Activated CD8-positive, alpha-beta memory T cell treated with anti-CD3 and anti-CD28 coated beads for 48 hours (primary cell): ENCODE measurements around the gene CLK3.
"Not testable (repeated sequence)": the region's sequence is repeated elsewhere in the genome, so short reads cannot be mapped to it uniquely, and the experiment has no call there.

ENCODE experiments used
- DNase-seq, 3 experiments: peaks; one replicate each; pipeline ENCODE4 v3.0.0-alpha.2; 2020; ENCODE audit warnings: low read depth in 2 of 3, low spot score in 2 of 3

The CLK3 gene

DNA sequence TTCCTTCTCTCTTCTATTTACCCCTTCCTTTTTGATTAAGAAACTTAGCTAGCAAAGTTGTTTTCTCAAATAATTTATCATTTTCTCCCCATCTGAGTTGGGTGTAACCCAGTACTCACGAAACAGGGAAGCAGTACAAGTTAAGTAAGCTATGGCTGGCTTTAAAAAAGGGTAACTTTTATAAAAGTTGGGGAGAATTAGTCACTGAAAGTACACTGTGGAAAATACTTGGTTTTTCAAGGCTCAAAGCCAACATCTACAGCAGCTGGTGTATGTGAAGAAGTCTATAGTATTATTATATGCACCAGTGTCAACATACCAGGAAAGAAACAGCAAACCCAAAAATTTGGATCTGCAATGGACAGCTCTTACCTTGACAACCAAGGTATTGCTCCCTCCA lies 25.5 kb downstream of the CLK3 start:
- no peak for DNase-seq

- no peak for DNase-seq
Observed at GRCh38 chr15:74642348-74642733, 26.7 kb downstream of the CLK3 start.

GRCh38 chr15:74642734-74643664 lies 27.4 kb downstream of the CLK3 start:
- no peak for DNase-seq

DNA sequence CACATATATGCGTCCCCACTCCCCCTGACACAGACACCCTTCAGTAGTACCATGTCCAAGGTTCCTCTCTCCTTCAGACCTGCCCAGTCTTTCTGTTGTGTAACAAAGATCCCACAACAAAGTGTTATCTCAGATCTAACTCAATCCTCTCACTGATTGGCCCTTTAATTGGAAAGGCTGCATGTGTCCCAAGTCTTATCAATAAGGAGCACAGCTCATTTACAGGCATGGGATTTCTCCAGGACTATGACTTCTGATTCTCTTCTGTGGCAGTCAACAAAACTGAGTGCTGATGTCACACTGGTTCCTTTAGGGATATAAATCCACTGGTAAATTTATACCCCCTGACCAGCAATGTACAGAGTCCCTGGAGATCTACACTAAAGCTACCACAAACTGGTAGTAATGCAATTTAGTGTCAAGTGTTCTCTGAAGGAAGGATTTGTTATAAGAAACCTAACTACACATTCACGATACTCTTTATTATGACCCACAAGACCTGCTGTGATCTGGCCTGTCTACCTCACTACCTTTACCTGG lies 28.1 kb downstream of the CLK3 start:
- no peak for DNase-seq

DNA sequence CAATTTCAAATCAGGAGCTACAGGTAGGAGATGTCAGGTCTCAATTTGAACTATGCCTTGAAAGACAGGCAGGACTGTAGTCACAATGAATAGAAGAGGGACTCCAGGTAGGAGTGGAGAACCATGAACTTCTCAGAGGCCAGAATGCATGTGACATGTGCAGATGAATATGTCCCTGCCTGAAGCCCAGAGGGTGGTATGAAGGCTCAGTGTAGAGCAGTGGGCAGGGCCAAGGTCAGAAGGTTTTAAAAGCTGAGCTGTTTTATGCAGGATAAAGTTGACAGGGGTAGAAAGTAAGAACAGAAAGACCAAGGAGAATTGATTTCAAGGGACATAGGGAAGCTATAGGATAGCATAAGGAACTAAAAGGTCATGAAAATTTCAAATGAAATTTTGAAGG lies 30.8 kb downstream of the CLK3 start:
- DNase-seq, result no peak

- no peak for DNase-seq
Observed at GRCh38 chr15:74648051-74648842, 32.6 kb downstream of the CLK3 start.

GRCh38 chr15:74651242-74651741 lies 35.7 kb downstream of the CLK3 start:
- DNase-seq, result no peak

- DNase-seq, result no peak
Observed at GRCh38 chr15:74653426-74654102, 37.9 kb downstream of the CLK3 start.

DNA sequence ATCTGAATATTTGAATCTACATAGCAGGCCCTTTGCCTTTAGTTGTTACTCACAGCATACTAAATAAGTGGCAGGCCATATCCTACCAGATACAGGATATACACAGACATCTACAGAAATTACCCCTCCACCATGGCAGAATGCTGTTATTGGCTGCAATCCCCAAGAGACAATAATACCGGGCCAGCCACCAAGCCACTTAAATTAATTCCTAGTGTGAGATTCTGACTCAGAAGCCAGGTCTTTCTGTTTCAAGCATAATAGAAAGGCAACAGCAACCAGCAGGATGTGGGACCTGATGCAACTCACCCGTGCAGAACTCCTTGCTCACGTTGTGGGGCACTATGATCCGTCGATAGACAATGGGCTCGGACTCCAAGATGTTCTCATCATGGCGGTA lies 39.8 kb downstream of the CLK3 start:
- DNase-seq, result no peak

DNA sequence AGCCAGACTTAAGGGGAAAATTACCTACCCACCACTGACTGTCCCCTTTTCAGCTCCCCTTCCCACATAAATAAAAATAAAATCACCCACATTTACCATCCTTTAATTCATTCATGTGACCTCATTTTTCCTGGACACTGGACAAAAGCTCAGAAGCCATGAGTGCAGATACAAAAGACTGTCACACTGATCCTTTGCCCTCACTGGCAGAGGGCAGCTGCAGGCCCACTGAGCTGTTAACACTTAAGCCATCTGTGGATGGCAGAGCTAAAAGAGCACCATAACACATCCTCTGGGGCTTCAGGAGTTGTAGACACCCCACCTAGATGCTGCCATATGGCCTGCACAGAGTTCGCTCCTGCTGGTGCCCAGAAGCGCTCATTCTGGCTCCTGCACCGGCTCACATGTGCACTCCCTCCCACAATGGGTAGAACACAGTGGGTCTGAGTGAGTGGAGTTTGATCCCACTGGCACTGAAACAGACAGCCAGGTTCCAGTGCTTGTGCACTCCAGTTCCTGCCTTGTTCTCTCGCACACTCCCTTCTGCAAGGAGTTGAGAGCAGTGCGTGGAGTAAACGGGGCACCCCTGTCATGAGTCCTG lies 41.4 kb downstream of the CLK3 start:
- DNase-seq, result no peak

DNA sequence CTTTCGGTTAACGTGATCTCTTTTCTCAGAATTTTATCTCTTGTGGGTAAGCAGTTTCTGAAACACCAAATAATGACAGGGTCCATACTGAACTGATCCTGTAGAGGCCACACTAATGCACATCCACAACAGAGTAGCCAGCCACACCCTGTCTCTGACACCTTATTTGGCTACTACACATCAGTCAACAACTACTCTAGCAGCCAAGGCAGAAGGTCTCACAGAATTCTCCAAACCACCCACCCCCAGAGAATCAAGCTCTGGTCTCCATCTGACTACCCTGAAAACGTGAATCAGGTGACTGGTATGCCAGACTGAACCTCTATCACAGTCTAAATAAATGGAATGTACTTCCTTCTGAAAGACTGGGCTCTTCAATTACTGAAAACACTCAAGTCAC lies 42.2 kb downstream of the CLK3 start:
- DNase-seq, result no peak

DNA sequence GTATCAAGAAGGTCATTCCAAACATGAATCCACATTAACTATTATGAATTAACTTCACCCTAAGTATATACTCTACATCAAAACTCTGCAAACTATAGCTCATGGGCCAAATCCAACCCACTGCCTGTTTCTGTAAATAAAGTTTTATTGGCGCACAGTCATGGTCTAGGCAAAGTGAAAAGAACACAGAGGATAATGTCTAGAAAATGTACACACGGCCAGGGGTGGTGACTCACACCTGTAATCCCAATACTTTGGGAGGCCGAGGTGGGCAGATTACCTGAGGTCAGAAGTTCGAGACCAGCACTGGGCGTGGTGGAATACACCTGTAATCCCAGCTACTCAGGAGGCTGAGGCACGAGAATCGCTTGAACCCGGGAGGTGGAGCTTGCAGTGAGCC lies 45.6 kb downstream of the CLK3 start:
- DNase-seq, result not testable (repeated sequence)

DNA sequence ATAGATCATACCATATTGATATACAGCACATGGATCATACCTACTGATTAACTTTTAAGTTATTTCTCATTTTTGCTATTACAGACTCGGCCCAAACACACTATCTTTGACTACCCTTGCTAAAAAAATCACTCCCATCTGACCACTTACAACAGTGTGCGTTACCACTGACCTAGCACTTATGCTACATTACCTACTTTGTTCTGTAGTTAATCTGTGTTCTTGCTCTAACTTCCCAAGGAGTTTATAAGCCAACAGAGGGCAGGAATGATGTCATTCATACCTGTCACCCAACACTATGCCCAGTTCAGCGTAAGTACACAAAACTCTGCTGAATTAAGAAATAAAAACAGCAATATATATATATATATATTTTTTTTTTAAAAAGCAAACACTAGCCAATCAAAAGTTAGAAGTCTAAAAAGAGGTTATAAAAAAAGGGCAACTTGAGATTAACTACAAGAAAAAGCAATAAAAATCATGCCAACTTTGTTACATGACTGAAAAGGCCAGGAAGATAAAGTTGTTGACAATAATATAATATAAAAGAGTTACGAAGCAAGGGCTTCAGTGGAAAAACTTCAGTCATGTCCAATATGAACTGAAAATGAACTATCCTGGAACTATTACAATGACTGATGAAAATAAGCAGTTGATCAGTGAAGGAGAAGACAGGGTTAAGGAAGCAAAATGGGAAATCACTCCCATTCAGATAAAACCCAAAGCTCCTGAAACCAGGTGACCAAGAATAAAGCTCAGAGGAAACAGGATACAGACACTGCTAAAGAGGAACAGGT lies 46.6 kb downstream of the CLK3 start:
- no peak for DNase-seq

GRCh38 chr15:74663303-74664027 lies 47.8 kb downstream of the CLK3 start:
- no peak for DNase-seq

GRCh38 chr15:74664028-74664616 lies 48.5 kb downstream of the CLK3 start:
- DNase-seq, result no peak

- DNase-seq, result no peak
Observed at GRCh38 chr15:74664670-74665069, 49.0 kb downstream of the CLK3 start.

DNA sequence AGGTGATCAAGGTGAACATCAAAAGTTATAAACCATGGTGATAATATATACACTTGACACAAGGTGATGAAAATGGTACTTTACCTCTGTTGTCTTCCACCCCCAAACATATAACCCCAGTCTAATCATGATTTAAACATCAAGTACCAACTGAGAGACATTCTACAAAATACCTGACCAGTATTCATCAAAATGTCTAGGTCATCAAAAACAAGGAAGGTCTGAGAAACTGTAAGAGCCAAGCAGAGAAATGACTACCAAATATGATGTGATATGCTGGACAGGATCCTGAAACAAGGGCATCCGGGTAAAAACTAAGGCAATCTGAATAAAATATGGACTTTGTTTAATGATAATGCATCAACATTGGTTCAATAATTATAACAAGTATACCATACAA lies 52.3 kb downstream of the CLK3 start:
- DNase-seq, result no peak

GRCh38 chr15:74669627-74670026 lies 54.0 kb downstream of the CLK3 start:
- no peak for DNase-seq

DNA sequence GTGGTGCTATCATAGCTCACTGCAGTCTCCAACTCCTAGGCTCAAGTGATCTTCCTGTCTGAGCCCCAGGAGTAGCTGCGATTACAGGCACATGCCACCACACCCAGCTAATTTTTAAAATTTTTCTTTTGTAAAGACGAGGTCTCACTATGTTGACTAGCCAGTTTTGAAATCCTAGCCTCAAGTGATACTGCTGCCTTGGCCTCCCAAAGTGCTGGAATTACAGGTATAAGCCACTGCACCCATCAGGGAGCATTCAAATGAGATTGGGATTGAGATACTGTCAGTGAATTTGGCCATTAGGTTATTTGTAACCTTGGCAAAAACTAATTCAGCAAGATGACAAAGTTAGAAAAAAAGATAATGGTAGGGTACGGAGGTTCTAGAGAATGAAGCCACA lies 58.5 kb downstream of the CLK3 start:
- no peak for DNase-seq
